SU-DHL-6 (cell line): Measurements from ENCODE around the gene CENPS.

Experiments
- CTCF ChIP-seq: fragments of 200-600 bp; sonication (generic); IDR thresholded peaks from one replicate; pipeline ENCODE4 v1.5.1; 2017; ENCODE audit warnings: antibody characterized with exemption, mild to moderate bottlenecking, low read length, moderate library complexity; ENCODE audit not compliant: insufficient read depth, poor library complexity, severe bottlenecking
- EZH2phosphoT487 ChIP-seq: fragments of 200-600 bp; sonication (generic), shearing (Covaris generic); conservative IDR thresholded peaks from 2 replicates; pipeline ENCODE4 v1.6.1; 2018; ENCODE audit warnings: mild to moderate bottlenecking, antibody characterized with exemption, low read length, moderate library complexity, mixed read lengths

GRCh38 chr1:10387677-10388386 lies 42.4 kb upstream of the CENPS start:
- TF ChIP-seq EZH2phosphoT487, result no peak
- no peak for TF ChIP-seq CTCF
